Measurements from ENCODE around the gene PNPLA7.

DNA sequence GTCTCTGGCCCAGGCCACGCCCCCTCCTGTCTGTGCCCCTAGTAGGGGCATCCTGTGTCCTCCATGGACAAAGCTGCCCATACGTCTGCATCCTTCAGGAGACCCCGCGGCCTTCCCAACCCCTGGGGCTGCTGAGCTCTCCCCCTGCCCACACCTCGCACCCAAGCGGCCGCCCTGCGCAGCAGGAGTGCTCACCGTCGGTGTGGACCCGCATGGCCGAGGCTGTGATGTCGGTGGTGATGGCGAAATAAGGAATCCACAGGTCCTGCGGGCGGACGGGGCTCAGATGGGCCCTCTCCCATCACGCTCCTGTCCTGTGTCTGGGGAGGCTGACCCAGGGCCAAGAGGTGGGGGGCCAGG lies 86.3 kb downstream of the PNPLA7 start:
- TF ChIP-seq, protein P1, sequence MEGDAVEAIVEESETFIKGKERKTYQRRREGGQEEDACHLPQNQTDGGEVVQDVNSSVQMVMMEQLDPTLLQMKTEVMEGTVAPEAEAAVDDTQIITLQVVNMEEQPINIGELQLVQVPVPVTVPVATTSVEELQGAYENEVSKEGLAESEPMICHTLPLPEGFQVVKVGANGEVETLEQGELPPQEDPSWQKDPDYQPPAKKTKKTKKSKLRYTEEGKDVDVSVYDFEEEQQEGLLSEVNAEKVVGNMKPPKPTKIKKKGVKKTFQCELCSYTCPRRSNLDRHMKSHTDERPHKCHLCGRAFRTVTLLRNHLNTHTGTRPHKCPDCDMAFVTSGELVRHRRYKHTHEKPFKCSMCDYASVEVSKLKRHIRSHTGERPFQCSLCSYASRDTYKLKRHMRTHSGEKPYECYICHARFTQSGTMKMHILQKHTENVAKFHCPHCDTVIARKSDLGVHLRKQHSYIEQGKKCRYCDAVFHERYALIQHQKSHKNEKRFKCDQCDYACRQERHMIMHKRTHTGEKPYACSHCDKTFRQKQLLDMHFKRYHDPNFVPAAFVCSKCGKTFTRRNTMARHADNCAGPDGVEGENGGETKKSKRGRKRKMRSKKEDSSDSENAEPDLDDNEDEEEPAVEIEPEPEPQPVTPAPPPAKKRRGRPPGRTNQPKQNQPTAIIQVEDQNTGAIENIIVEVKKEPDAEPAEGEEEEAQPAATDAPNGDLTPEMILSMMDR (IDR thresholded peaks at IDR 0.05), result no peak
- TF ChIP-seq POLR2A (IDR thresholded peaks at IDR 0.05), result no peak
